ENCODE results near the gene ATG7. TPM values are rescaled to one million over a fixed set of nuclear protein-coding genes. Genes with fewer than 3 reads are reported as not detected.

Gene ATG7
- total and polyA plus RNA-seq, 10 of the 15 experiments (the other 5 are each of a cell fraction or from before 2014, with no cell fraction given) = 13.5 to 49.5 (median 26.4) TPM

- H3K9me3 ChIP-seq (replicated peaks; ENCODE audit: control insufficient read depth, insufficient read depth, low read length) = no peaks in the 10 kb centered on the region
- DNase-seq (ENCODE audit: low read depth, low spot score) = no peak
- no peak overlapping the region for H3K9ac ChIP-seq (ENCODE audit: control insufficient read depth, insufficient read depth, low read length)
- no peak for FAIRE-seq
- CTCF ChIA-PET = interaction anchor here (0.6 to 1.3 kb wide), 2 partner anchors 419 to 605 kb away, joined by 3 read pairs; no protein-coding TSS in a partner anchor
- no peaks in the 10 kb centered on the region for H3K27me3 ChIP-seq (replicated peaks in 1 of 2; ENCODE audit: control insufficient read depth in 2 of 2, insufficient read depth in 2 of 2, low read length in 1 of 2)
- H3K36me3 ChIP-seq (ENCODE audit: control insufficient read depth in 2 of 2, insufficient read depth in 2 of 2, low read length in 1 of 2) = no peaks in the 10 kb centered on the region
- intact Hi-C loops (cut with micrococcal nuclease; ENCODE audit: unreplicated experiment) (no loop called here), in situ Hi-C loops (cut with MboI) (loop anchor here (5.0 kb wide), 1 partner anchor 427 kb away; no protein-coding TSS in a partner anchor)
- peaks cover 3% of the 10 kb centered on the region; the same call in 1 of the 2 replicates for H3K4me1 ChIP-seq (ENCODE audit: control insufficient read depth, insufficient read depth, low read length)
- RAD21 ChIA-PET (ENCODE audit: unreplicated experiment) = interaction anchor here (1.5 kb wide), 1 partner anchor 105 kb away, joined by 6 read pairs; no protein-coding TSS in a partner anchor
- H4K20me1 ChIP-seq (ENCODE audit: control insufficient read depth, insufficient read depth) = no peaks in the 10 kb centered on the region
- POLR2A ChIA-PET = no interaction called here
- H3K79me2 ChIP-seq (ENCODE audit: control insufficient read depth, insufficient read depth, low read length) = no peaks in the 10 kb centered on the region
- H3K4me2 ChIP-seq (ENCODE audit: control insufficient read depth, insufficient read depth) = no peak overlapping the region
- BruUV-seq (replicated peaks) = no TSS peak
- SMC1A ChIA-PET (ENCODE audit: uncharacterized antibody, unreplicated experiment) = no interaction called here
- ATAC-seq = no peak
- no peak overlapping the region for H3K4me3 ChIP-seq
- no peak overlapping the region for H2AFZ ChIP-seq (ENCODE audit: control insufficient read depth, low read depth, low read length)
- 94% methylated on average over 4 of the region's 4 CpGs for WGBS (ENCODE audit: insufficient coverage, insufficient replicate concordance, low lambda C conversion rate, missing lambda C conversion rate)
- H3K27ac ChIP-seq (ENCODE audit: control insufficient read depth, insufficient read depth) = no peak overlapping the region
- TF ChIP-seq MAX (IDR thresholded peaks at IDR 0.05; ENCODE audit: low read depth, low read length) (no peak), GATAD2B (conservative IDR thresholded peaks at IDR 0.05; ENCODE audit: low read depth) (no peak), RUNX3 (IDR thresholded peaks at IDR 0.05; ENCODE audit: low read length) (no peak), SMARCA5 (IDR thresholded peaks at IDR 0.05) (no peak), MEF2A (IDR thresholded peaks at IDR 0.05; ENCODE audit: insufficient read depth, low read depth, low read length) (no peak), IKZF2 (IDR thresholded peaks at IDR 0.05) (no peak), YY1 (IDR thresholded peaks at IDR 0.05; ENCODE audit: low read depth, low read length) (no peak), DPF2 (IDR thresholded peaks at IDR 0.05) (no peak), BHLHE40 (IDR thresholded peaks at IDR 0.05; ENCODE audit: borderline replicate concordance in 1 of 2, low read depth in 2 of 2, low read length in 1 of 2) (no peak), SUPT20H (IDR thresholded peaks at IDR 0.05; ENCODE audit: borderline replicate concordance, control insufficient read depth, low read depth, low read length) (no peak), SP1 (IDR thresholded peaks at IDR 0.05; ENCODE audit: low read depth, low read length) (no peak), USF2 (IDR thresholded peaks at IDR 0.05; ENCODE audit: borderline replicate concordance, low read depth, low read length) (no peak), TCF12 (IDR thresholded peaks at IDR 0.05; ENCODE audit: low read depth, low read length) (no peak), FOXM1 (IDR thresholded peaks at IDR 0.05; ENCODE audit: low read depth, low read length) (no peak), ZNF274 (IDR thresholded peaks at IDR 0.05; ENCODE audit: insufficient read depth, insufficient read length) (no peak), SIX5 (IDR thresholded peaks at IDR 0.05; ENCODE audit: low read depth, low read length, severe bottlenecking) (no peak)
- TF ChIP-seq, protein P1, sequence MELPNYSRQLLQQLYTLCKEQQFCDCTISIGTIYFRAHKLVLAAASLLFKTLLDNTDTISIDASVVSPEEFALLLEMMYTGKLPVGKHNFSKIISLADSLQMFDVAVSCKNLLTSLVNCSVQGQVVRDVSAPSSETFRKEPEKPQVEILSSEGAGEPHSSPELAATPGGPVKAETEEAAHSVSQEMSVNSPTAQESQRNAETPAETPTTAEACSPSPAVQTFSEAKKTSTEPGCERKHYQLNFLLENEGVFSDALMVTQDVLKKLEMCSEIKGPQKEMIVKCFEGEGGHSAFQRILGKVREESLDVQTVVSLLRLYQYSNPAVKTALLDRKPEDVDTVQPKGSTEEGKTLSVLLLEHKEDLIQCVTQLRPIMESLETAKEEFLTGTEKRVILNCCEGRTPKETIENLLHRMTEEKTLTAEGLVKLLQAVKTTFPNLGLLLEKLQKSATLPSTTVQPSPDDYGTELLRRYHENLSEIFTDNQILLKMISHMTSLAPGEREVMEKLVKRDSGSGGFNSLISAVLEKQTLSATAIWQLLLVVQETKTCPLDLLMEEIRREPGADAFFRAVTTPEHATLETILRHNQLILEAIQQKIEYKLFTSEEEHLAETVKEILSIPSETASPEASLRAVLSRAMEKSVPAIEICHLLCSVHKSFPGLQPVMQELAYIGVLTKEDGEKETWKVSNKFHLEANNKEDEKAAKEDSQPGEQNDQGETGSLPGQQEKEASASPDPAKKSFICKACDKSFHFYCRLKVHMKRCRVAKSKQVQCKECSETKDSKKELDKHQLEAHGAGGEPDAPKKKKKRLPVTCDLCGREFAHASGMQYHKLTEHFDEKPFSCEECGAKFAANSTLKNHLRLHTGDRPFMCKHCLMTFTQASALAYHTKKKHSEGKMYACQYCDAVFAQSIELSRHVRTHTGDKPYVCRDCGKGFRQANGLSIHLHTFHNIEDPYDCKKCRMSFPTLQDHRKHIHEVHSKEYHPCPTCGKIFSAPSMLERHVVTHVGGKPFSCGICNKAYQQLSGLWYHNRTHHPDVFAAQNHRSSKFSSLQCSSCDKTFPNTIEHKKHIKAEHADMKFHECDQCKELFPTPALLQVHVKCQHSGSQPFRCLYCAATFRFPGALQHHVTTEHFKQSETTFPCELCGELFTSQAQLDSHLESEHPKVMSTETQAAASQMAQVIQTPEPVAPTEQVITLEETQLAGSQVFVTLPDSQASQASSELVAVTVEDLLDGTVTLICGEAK (IDR thresholded peaks at IDR 0.05; ENCODE audit: borderline replicate concordance) = no peak
These were observed 42.1 kb upstream of the ATG7 start for GRCh38 chr3:11230125-11230524.
